HG02798 (cell line): ENCODE data around the gene AQP1.

ENCODE experiments used
- ATAC-seq: cut with Tn5 transposase; IDR thresholded peaks from one replicate; pipeline ENCODE4 v1.9.1; 2021; ENCODE audit warnings: mild to moderate bottlenecking; ENCODE audit not compliant: unreplicated experiment, poor library complexity

The AQP1 gene

DNA sequence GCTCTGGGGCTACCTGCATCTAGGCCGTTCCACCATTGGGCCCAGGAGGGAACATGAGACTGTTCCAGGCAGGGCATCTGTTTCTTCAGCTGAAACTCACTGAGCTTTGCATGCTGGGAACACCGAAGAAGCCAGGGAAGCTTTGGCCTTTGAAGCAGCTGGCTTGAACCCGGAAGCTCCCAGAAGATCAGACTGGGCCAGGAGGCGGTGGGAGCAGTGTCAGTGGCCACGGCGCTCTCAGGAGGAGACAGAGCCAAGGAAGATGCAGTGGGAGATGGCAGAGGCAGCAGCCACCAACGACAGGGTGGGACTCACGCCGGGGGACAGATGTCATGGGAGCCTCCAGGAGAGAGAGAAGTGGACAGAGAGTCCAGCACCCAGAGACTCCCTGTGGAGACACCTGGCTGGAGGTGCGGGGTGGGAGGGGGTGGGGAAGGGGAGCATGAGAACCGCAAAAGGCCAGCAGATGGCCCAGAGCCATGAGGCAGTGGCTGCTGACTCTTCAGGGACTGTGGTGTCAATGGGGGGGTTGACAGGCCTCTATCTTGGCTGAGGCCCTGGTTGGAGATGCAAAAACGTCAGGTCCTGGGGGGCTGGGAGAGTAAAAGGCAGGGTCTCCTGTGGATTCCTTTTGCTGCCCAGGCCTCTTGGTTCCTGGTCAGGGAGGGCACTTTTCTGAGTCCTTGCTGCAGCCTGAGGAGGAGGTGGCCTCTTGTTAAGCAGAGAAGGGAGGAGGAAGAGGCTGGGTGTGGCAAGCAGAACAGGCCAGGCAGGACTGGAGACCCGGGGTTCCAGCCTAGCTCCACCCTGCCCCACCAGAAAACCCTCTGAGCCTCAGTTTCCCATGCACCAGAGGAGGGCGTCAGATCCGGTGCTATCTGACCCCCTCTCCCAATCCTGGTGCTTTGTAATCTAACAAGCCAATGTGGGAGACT lies 6.3 kb upstream of the AQP1 start:
- ATAC-seq = no peak

GRCh38 chr7:30906014-30906413 lies 5.6 kb upstream of the AQP1 start:
- ATAC-seq = no peak

DNA sequence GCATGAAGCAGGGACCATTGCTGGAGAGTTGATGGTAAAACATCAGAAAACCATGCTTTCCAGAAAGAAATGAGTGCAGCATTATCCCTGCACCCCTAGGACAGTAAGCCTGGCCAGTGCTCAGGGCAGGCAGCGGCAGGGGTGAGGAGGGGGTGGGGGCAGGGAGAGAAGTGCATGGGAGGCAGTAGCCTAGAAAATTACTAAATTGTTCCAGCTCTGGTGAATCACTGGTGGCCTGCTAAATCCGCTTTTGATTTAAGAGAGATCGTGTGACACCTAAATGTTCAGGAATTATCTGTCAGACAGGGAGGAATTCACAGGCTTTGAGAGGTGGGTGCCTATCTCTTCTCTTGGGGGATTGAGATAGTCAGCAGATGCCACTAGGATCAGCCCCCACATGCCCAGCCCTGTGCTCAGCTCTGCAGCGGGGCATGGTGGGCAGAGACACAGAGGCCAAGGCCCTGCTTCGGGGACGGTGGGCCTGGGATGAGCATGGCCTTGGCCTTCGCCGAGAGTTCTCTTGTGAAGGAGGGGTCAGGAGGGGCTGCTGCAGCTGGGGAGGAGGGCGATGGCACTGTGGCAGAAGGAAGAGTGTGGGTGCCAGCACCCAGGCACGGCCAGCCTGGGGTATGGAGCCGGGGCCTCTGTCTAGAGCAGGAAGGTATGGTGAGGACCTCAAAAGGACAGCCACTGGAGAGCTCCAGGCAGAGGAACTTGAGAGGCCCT lies 5.0 kb upstream of the AQP1 start:
- no peak for ATAC-seq

GRCh38 chr7:30907527-30908267 lies 4.0 kb upstream of the AQP1 start:
- ATAC-seq = no peak

DNA sequence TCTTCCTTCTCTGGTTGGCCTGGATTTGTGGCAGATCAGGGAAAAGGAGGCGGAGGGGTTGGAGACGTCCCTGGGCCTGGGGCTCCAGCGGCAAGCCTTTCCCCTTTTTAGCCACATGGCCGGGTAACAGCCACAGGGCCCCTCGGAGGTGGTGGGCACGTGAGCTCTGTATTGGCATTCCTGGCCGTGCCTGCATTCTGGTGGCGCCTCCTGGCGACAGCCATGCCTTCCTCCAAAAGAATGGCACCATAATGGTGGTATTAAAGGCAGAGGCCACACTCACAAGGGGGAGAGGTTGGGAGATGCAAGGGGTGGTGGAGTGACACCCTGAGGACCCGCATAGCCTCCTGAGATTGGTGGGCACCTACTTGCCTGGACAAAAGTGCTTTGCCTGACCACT lies 3.0 kb upstream of the AQP1 start:
- no peak for ATAC-seq

DNA sequence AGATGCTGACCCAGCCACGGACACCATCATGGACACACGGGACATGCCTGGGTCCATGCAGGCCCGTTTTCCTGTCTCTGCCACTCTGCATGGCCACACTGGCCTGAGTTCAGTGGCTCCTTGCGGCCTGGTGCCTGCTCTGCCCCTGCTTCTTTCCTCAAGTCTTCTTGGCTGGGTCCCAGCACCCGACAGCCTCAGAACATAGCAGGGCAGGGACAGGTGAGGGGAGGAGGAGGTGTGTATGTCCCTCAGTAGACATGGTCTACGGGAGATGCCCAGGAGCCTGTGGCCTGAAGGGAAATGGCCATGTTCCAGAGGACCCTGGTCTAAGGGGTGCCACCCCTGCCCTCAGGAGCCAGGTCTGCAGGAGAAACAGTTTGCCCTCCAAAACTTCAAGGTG lies 2.2 kb upstream of the AQP1 start:
- no peak for ATAC-seq

DNA sequence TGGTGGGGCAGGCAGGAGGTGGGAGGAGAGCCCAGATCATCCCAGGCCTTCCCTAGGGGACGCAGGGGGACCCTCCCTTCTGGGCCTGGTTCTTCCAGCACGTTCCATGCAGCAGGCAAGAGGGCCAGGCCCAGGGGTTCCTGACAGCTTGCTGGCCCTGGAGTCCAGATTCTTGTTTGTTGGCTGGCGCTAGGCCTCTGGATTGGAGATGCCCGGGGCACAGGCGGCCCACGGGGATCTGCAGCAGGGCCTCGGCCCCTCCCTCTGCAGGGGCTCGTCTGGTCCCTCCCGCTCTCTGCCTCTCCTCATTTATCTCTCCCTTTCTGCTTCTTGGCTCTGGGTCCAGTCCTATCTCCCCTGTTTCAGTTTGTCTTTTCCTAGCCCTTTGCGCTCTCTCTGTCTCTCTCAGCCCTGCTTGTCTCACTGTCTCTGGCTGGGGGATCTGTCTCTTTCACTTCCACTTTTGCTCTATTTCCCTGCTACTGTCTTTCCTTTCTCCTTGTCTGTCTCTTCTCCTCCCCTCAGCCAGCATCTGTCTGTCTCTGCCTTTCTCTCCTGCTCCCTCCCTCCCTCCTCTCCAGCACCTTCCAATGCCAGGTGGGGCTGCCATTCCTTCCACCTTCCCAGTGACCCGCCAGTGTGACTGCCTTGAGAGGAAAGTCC lies 1.1 kb upstream of the AQP1 start:
- no peak for ATAC-seq

DNA sequence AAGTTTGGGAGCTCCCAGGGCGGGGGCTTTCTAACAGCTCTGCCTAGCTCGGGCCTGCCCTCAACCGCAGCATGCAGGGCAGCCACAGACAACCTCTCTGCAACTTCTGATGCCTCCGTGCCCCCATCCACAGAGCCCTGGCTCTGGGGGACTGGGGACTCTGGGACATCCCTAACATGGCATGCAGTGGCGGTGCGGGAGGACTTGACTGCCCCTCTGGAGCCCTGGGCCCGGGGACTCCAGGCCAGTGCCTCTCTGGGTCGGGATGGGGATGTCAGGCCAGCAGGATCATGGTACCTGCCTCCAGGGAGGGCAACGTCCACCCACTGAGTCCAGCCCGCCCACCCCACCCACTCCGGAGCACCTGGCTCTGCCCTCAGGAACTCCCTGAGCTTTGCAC lies 520 bp upstream of the AQP1 start:
- ATAC-seq = no peak

DNA sequence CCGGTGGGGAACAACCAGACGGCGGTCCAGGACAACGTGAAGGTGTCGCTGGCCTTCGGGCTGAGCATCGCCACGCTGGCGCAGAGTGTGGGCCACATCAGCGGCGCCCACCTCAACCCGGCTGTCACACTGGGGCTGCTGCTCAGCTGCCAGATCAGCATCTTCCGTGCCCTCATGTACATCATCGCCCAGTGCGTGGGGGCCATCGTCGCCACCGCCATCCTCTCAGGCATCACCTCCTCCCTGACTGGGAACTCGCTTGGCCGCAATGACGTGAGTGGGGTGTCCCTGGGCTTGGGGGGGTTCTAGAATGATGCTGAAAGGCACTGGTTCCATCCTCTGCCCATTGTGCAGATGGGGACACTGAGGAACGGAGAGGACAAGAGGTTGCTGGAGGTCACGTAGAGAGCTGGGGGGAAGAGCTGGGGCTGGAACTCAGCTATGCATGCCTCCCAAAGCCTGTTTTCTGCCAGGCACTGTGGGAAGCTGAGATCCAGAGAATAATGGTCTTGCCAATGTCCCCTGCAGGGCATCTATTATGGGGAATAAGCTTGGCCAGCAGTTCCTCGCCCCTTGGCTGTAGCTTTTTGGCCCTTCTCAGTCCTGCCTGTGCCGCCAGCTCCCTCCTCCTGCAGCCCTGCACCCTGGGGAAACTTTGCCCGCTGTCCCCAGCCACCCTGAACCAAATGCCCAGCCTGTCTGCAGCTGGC lies 523 bp downstream of the AQP1 start:
- ATAC-seq = no peak

DNA sequence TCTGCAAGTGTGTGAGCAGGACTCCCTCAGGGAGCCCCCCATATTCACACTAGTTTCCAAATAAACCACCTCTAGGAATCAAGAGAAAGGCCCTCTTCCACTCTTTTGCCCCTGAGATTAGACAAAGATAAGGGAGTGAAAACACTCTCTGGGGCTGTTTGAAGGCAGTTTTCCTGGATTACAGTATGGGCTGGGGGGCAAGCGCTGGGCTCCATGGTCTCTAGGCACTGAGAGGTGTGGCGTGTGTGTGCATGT lies 1.0 kb downstream of the AQP1 start:
- no peak for ATAC-seq

- no peak for ATAC-seq
Observed at GRCh38 chr7:30912986-30913811, 1.5 kb downstream of the AQP1 start.

DNA sequence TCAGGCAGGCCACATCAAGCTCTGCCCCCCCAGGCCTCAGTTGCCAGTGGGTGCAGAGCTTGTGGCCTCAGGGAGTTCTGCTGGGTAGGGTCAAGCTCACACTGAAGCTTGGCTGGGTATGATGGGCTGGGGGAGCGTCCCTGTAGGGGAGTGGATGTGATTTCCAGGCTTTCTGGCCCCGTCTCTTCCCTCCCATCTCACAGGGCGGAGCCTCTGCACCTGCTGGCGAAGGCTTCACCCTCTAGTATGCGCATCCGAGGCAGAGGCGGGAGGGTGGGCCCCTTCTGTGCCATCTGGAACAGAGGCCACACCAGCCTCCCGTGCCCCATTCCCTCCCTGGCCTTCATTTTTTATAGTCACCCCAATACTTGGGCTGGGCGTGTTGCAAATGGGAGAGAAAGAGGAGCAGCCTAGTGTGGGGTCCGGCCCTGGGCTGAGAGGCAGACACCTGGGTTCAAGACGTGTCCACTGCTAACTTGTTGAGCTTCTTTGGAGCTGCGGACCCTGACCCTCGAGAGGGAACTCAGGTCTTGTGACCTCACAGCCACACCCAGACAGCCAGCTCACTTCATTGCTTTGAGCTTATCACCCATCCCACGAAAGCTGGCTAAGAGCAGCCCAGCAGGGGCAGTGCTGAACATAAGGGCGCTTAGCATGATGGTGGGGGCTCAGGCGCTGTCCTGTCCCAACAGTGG lies 2.3 kb downstream of the AQP1 start:
- no peak for ATAC-seq

- ATAC-seq = no peak
Observed at GRCh38 chr7:30914596-30914995, 2.9 kb downstream of the AQP1 start.

GRCh38 chr7:30915005-30915601 lies 3.5 kb downstream of the AQP1 start:
- ATAC-seq = no peak

- ATAC-seq = no peak
Observed at GRCh38 chr7:30915751-30916150, 4.1 kb downstream of the AQP1 start.

- ATAC-seq = no peak
Observed at GRCh38 chr7:30916255-30916654, 4.6 kb downstream of the AQP1 start.

DNA sequence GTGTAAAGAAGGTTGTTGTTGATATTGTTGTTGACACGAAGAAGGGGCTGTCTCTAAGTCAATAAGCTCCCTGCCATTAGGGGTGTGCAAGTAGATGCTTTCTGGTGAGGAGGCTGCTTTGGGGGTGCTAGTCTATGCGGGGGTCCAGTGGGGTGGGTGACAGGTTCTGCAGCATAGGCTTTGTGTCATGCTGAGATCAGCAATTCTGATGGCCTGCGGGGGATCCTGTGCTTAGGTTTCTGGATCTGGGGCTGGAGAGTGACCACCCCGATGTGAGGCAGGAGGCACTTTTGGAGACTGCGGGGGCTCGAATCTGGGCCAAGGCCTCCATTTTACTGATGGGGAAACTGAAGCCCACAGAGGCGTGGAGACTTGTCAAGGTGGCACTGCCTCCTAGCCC lies 5.1 kb downstream of the AQP1 start:
- ATAC-seq = no peak

DNA sequence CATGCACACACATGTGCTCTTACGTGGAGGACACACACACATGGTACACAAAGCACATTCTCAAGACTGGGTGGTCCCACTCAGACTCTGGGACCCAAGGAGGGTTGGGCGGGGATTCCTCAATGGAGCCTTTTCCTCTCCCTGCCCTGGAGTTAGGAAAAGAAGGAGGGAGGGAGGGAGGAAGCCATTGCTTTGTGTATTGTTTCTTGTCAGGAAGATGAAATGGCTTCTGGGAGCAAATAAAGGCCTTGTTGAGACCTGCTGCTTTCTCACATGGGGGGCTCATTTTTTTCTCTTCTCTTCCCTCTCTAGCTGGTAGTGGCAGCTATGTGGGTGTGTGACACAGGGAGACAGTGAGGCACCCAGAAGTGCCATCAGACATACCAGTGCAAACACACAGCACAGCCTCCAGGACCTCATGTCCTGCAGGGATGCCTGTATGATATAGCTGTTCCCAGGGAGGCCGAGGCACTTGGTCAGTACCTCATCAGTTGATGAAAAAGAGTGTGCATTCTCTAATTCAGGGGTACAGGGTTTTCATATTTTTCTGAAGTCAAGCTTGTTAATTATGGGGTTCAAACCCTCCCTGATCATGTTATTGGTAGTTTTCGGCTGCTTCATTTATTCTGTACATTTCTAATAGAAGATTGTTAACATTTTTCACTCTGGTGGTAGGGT lies 5.7 kb downstream of the AQP1 start:
- no peak for ATAC-seq
